Activated T-cell treated with anti-CD3 and anti-CD28 coated beads, Interleukin-2, amount 50 U/mL, for 4 hours (primary cell): ENCODE measurements around the gene CDPF1. TPM values are rescaled to one million over a fixed set of nuclear protein-coding genes. Genes with fewer than 3 reads are reported as not detected.
"Not testable (repeated sequence)": the region's sequence is repeated elsewhere in the genome, so short reads cannot be mapped to it uniquely, and the experiment has no call there.

Source experiments
- ATAC-seq, 2 donors: fragments of 200-7000 bp; cut with Tn5 transposase; one replicate each; pipeline ENCODE4 v1.10.0; 2021
- DNase-seq: peaks from one replicate; pipeline ENCODE4 v3.0.0-alpha.2; 2020
- H3K27me3 Mint-ChIP-seq: one replicate; pipeline ENCODE4 v1.8.0; 2021; ENCODE audit warnings: low read depth, mixed read lengths
- H3K36me3 Mint-ChIP-seq: one replicate; pipeline ENCODE4 v1.8.0; 2022; ENCODE audit warnings: mixed read lengths; ENCODE audit not compliant: insufficient read depth
- H3K4me1 Mint-ChIP-seq: one replicate; pipeline ENCODE4 v1.8.0; 2021; ENCODE audit warnings: low read depth, mixed read lengths
- H3K4me3 Mint-ChIP-seq: one replicate; pipeline ENCODE4 v1.8.0; 2021; ENCODE audit warnings: mild to moderate bottlenecking, moderate library complexity, mixed read lengths
- H3K9me3 Mint-ChIP-seq: one replicate; pipeline ENCODE4 v1.8.0; 2021; ENCODE audit warnings: mixed read lengths
- total RNA-seq, 3 donors: library from RNA; stranded (reverse); gene quantifications; one replicate each; pipeline ENCODE4 v1.2.1, GENCODE V29; 2021

CDPF1 gene
- total RNA-seq, 3 donors from 2014 or later, result 5.8 to 10.6 (median 8.9) TPM

DNA sequence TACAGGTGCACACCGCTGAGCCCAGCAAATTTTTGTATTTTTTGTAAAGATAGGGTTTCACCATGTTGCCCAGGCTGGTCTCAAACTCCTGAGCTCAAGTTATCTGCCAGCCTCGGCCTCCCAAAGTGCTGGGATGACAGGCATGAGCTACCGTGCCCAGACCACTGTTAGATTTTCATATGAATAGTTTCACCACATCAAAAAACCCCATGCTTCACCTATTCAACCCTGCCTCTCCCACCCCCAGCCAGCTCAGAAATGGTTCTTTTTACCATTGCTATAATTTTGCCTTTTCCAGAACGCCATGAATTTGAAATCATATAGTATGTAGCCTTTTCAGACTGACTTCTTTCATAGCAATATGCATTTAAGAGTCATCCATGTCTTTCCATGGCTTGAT is 37.9 kb downstream of the CDPF1 start:
- Mint-ChIP-seq H3K9me3 (peaks cover 14% of the 10 kb centered on the region), H3K4me1 (no peaks in the 10 kb centered on the region), H3K27me3 (no peaks in the 10 kb centered on the region), H3K4me3 (no peak overlapping the region), H3K36me3 (peaks cover 48% of the 10 kb centered on the region)
- DNase-seq, result no peak
- ATAC-seq, result no peak

DNA sequence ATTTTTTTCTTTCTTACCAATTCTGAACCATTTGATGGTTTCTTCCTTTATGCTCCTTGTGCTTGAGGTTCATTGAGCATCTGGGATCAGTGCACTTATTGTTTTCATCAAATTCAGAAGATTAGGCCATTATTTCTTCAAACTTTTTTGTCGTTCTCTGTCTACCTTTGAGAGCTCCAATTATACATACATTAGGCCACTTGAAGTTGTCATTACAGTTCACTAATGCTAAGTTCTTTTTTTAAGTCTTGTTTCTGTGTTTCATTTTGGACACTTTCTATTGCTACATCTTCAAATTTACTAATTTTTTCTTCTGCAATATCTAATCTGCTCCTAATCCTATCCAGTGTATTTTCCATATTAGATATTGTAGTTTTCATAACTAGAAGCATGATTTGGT is 40.8 kb downstream of the CDPF1 start:
- H3K27me3 Mint-ChIP-seq, result no peaks in the 10 kb centered on the region
- no peak overlapping the region for H3K4me3 Mint-ChIP-seq
- no peaks in the 10 kb centered on the region for H3K4me1 Mint-ChIP-seq
- DNase-seq (no peak), ATAC-seq (no peak)
- H3K36me3 Mint-ChIP-seq, result peaks cover 47% of the 10 kb centered on the region
- H3K9me3 Mint-ChIP-seq, result peaks cover 14% of the 10 kb centered on the region

DNA sequence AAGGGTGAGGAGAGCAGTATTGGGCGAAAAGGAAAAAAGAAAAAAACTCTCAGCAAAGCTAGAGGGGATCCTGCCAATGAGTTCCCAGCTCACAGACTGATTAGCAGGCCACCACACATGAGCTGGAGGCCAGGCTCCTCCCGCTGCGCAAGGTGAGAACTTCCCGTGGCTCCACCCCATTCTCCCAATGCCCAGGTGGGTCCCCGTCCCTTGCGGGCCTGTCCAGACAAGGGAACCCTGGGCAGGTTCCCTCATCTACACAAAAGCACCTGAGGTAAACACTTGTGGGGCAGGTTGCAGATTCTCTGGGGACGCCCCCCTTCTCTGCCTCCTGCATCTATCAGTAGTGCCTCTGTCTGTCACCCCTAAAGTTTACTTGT is 46.5 kb downstream of the CDPF1 start:
- Mint-ChIP-seq H3K9me3 (peaks cover 3% of the 10 kb centered on the region), H3K27me3 (no peaks in the 10 kb centered on the region), H3K36me3 (peaks cover 29% of the 10 kb centered on the region), H3K4me1 (no peaks in the 10 kb centered on the region), H3K4me3 (no peak overlapping the region)
- ATAC-seq, result no peak
- no peak for DNase-seq

DNA sequence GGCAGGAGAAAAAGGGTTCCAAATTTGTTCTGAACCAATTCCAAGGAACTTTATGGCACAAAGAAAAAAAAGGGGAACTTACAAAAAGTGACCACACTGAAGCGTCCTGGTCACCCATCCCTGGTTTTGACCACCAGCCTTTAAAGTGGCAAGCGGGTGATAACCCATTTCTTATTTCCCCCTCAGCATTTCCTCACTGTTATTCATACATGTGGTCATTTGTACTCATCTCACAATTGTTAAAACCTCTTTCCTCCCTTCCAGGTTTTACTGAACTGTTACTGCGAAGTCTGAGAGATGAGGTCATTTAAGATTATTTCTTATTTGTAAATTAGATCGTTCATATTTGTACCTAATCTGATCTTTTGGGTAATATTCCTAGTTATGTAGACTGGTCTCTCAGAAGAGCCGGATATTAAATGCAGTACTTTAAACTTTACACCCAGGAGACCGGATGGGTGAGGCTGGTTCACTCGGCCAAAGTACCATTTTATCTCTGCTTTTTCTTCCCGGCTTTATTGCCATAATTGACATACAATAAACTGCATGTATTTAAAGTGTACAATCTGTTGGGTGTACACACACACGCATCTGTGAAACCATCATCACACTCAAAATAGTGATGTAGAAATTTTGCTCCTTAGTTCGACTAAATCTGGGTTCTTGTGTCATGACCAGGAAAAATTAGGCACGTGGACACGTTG is 47.0 kb downstream of the CDPF1 start:
- Mint-ChIP-seq H3K9me3 (no peaks in the 10 kb centered on the region), H3K4me1 (no peaks in the 10 kb centered on the region), H3K36me3 (peaks cover 25% of the 10 kb centered on the region), H3K4me3 (no peak overlapping the region), H3K27me3 (no peaks in the 10 kb centered on the region)
- DNase-seq (no peak), ATAC-seq (no peak)

DNA sequence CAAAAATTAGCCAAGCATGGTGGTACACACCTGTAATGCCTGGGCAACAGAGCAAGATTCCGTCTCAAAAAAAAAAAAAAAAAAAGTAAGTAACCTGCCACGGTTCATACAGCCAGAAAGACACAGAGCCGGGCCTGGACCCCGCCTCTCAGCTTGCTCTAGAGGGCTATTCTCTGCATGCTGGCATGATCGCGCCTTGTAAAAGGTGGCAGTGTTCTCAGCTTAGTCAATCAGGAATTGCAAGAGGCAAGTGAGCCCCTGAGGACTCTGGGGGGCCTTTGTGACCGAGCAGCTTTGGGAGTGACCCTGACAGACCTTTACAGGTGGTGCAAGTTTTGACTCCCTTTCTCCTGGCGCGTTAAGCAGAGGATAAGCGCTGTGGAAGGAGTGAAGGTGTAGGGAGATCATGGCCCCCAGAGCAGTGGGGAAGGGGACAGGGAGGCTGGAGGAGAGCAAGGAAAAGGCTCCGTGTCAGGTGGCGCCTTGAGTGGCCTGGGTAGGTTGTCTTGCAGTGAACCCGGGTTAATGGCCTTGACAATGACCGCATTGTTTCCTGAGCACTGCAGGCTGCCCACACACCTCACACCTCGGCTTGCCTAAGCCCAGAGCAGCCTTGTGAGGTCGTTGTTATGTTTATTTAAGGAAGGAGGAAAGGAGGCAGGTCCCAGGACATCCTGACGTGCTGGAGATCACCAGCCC is 48.9 kb downstream of the CDPF1 start:
- DNase-seq, result no peak
- no peak overlapping the region for H3K4me3 Mint-ChIP-seq
- no peaks in the 10 kb centered on the region for H3K27me3 Mint-ChIP-seq
- ATAC-seq, result no peak
- H3K9me3 Mint-ChIP-seq, result no peaks in the 10 kb centered on the region
- no peaks in the 10 kb centered on the region for H3K4me1 Mint-ChIP-seq
- peaks cover 25% of the 10 kb centered on the region for H3K36me3 Mint-ChIP-seq

DNA sequence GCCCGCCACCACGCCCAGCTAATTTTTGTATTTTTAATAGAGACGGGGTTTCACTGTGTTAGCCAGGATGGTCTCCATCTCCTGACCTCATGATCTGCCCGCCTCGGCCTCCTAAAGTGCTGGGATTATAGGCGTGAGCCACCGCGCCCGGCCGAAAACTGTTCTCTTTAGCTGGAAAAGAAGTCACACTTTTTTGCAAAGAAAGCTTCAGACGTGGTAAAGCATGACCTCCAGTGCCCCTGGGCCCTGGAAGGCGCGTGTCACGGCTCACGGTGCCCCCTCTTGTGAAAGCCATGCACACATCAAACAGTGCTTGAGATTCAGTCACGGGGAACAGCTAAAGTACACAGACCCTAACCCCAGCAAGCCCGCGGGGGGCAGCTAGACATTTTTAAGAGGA is 51.3 kb downstream of the CDPF1 start:
- not testable (repeated sequence) for H3K27me3 Mint-ChIP-seq

DNA sequence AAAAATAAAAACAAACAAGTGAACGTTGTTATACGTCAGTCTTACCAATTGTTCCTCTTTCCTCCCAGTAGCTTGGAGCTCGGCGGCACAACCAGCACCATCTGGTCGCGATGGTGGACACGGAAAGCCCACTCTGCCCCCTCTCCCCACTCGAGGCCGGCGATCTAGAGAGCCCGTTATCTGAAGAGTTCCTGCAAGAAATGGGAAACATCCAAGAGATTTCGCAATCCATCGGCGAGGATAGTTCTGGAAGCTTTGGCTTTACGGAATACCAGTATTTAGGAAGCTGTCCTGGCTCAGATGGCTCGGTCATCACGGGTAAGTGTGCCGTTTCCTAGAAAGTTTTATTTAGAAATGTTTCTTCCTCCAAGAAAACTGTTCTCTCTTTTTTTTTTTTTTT is 51.8 kb downstream of the CDPF1 start:
- H3K4me3 Mint-ChIP-seq, result no peak overlapping the region
- ATAC-seq, result no peak
- no peaks in the 10 kb centered on the region for H3K4me1 Mint-ChIP-seq
- no peak for DNase-seq
- no peaks in the 10 kb centered on the region for H3K27me3 Mint-ChIP-seq
- peaks cover 9% of the 10 kb centered on the region for H3K36me3 Mint-ChIP-seq
- no peaks in the 10 kb centered on the region for H3K9me3 Mint-ChIP-seq

More for the DNA sequence above, 51.3 kb downstream of the CDPF1 start:
- H3K4me3 Mint-ChIP-seq, H3K9me3 Mint-ChIP-seq, H3K4me1 Mint-ChIP-seq, DNase-seq, ATAC-seq: not testable (repeated sequence)
- peaks cover 14% of the 10 kb centered on the region for H3K36me3 Mint-ChIP-seq

DNA sequence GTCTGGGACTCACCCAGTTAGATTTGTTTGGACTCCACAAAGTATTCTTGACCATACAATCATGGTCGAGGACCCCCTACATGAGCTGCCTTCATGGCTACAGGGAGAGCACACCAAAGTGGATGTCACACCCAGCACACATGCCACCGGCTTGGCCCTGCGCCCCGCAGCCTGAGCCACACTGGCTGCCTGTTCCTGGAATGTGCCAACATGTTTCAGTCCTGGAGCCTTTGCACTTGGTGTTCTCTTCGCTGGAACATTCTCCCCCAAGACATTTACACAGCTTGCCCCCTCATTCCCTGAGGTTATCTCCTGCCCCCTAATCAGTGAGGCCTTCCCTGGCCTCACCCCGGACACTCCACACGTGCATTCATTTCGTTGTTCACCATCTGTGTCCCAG is 53.8 kb downstream of the CDPF1 start:
- DNase-seq (no peak), ATAC-seq (no peak)
- Mint-ChIP-seq H3K36me3 (peaks cover 14% of the 10 kb centered on the region), H3K27me3 (no peaks in the 10 kb centered on the region), H3K9me3 (no peaks in the 10 kb centered on the region), H3K4me3 (no peak overlapping the region), H3K4me1 (no peaks in the 10 kb centered on the region)

DNA sequence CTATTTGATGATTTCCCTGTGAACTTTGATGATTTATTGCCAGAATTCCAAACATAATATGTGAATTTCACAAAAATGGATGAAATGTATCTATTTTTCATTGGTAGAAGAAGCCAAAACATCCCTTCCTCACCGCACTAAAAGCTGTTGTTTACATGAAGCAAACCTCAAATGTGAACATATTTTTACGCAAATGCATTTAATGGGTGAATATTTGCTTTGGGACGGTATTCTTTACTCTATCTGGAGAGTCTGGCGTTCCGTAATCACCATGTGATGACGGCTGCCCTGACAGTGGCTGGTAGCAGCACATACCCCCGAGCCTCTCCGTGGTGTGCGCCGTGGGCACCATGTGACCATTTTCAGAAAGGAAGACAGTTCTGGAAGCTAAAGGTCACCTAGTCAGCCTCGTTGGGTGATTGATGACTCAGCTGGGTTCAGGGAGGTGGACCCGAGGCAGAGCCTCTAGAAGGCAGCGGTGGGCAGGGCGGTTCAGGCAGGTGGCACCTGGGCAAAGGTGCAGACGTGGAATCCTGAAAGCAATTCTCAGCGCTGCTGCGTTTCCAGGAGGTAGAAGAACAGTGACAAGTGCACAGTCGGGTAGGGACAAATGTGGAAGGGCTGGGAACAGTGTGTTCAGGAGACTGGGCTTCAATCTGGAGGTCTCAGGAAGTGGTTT is 54.5 kb downstream of the CDPF1 start:
- no peaks in the 10 kb centered on the region for H3K27me3 Mint-ChIP-seq
- peaks cover 14% of the 10 kb centered on the region for H3K36me3 Mint-ChIP-seq
- H3K4me3 Mint-ChIP-seq, result no peak overlapping the region
- ATAC-seq (no peak), DNase-seq (no peak)
- H3K4me1 Mint-ChIP-seq, result no peaks in the 10 kb centered on the region
- no peaks in the 10 kb centered on the region for H3K9me3 Mint-ChIP-seq

Other genes starting within 250 kb of the CDPF1 start
- 1 to 10 TPM; 5.6 to 7.0 (median 5.9) TPM for gene PPARA, start 99.8 kb downstream of the CDPF1 start, total RNA-seq
- not detected for gene PKDREJ, start 13.1 kb upstream of the CDPF1 start, total RNA-seq
- gene TTC38, start 17.7 kb upstream of the CDPF1 start, total RNA-seq, result 1 to 10 TPM; 5.5 to 6.0 (median 6.0) TPM
- 1 to 10 TPM; 2.2 to 3.7 (median 2.7) TPM for gene GTSE1, start 46.6 kb upstream of the CDPF1 start, total RNA-seq
- gene TRMU, start 85.4 kb upstream of the CDPF1 start, total RNA-seq, result 10 to 100 TPM; 62.5 to 69.0 (median 66.6) TPM